Measurements from ENCODE around the gene SELP.

GRCh38 chr1:169590932-169591331 lies 39.0 kb downstream of the SELP start:
- TF ChIP-seq CTCF (IDR thresholded peaks at IDR 0.05) (no peak), POLR2AphosphoS5 (IDR thresholded peaks at IDR 0.05) (no peak), POLR2A (IDR thresholded peaks at IDR 0.05) (no peak)
